IMR-90 (cell line): Measurements from ENCODE around the gene RRP15.

Experiments
- BHLHE40 ChIP-seq: fragments of 150-350 bp; IDR thresholded peaks from 2 replicates; pipeline ENCODE4 v1.6.1; 2016; ENCODE audit warnings: mild to moderate bottlenecking, low read depth, low read length
- CHD1 ChIP-seq: IDR thresholded peaks from 2 replicates; pipeline ENCODE4 v1.6.1; 2012; ENCODE audit warnings: low read depth, low read length, improper control_type of control experiment
- FOS ChIP-seq: fragments of 150-350 bp; IDR thresholded peaks from 2 replicates; pipeline ENCODE4 v1.6.1; 2016; ENCODE audit warnings: low read depth, low read length
- MAFK ChIP-seq: IDR thresholded peaks from 2 replicates; pipeline ENCODE4 v1.6.1; 2012; ENCODE audit warnings: low read depth, low read length, improper control_type of control experiment
- MAZ ChIP-seq: IDR thresholded peaks from 2 replicates; pipeline ENCODE4 v1.6.1; 2012; ENCODE audit warnings: low read depth, mild to moderate bottlenecking, low read length, improper control_type of control experiment, moderate library complexity, borderline replicate concordance
- MXI1 ChIP-seq: IDR thresholded peaks from 2 replicates; pipeline ENCODE4 v1.6.1; 2012; ENCODE audit warnings: low read depth, mild to moderate bottlenecking, low read length, moderate library complexity, borderline replicate concordance
- POLR2A ChIP-seq: IDR thresholded peaks from 2 replicates; pipeline ENCODE4 v1.6.1; 2012; ENCODE audit warnings: mild to moderate bottlenecking, low read depth, low read length
- RAD21 ChIP-seq: IDR thresholded peaks from 2 replicates; pipeline ENCODE4 v1.6.1; 2012; ENCODE audit warnings: low read length, improper control_type of control experiment
- RFX5 ChIP-seq: IDR thresholded peaks from 2 replicates; pipeline ENCODE4 v1.8.0; 2012; ENCODE audit warnings: low read depth, mild to moderate bottlenecking, low read length, moderate library complexity
- SMC3 ChIP-seq: fragments of 150-350 bp; IDR thresholded peaks from 2 replicates; pipeline ENCODE4 v1.6.1; 2016; ENCODE audit warnings: low read depth, mild to moderate bottlenecking, antibody characterized with exemption, low read length, moderate library complexity
- TF ChIP-seq, protein P1 (sequence below): conservative IDR thresholded peaks from 2 replicates; pipeline ENCODE4 v1.5.1; 2012; ENCODE audit warnings: mild to moderate bottlenecking, low read depth, low read length, improper control_type of control experiment
- TF ChIP-seq, protein P2 (sequence below): fragments of 150-350 bp; IDR thresholded peaks from 2 replicates; pipeline ENCODE4 v1.6.1; 2017; ENCODE audit warnings: mild to moderate bottlenecking, antibody characterized with exemption, low read length, low read depth
- TF ChIP-seq, protein P3 (sequence below): fragments of 150-350 bp; IDR thresholded peaks from 2 replicates; pipeline ENCODE4 v1.6.1; 2016; ENCODE audit warnings: low read depth, mild to moderate bottlenecking, low read length, moderate library complexity, borderline replicate concordance

DNA sequence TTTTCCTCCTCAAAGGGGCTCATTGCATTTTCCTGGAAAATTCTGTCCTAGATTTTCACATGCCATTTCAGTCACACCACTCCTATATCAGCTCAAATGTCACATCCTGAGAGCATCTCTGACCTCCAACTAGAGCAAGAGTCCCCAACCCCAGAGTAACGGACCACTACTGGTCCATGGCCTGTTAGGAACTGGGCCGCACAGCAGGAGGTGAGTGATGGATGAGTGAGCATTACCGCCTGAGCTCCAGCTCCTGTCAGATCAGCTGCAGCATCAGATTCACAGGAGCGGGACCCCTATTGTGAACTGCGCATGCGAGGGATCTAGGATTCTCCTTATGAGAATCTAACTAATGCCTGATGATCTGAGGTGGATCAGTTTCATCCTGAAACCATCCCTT is 12.7 kb upstream of the RRP15 start:
- TF ChIP-seq POLR2A (no peak), RFX5 (no peak), BHLHE40 (no peak), RAD21 (no peak), MAFK (no peak), SMC3 (no peak), FOS (no peak), MXI1 (no peak), MAZ (no peak), CHD1 (no peak)
- TF ChIP-seq, protein P1, sequence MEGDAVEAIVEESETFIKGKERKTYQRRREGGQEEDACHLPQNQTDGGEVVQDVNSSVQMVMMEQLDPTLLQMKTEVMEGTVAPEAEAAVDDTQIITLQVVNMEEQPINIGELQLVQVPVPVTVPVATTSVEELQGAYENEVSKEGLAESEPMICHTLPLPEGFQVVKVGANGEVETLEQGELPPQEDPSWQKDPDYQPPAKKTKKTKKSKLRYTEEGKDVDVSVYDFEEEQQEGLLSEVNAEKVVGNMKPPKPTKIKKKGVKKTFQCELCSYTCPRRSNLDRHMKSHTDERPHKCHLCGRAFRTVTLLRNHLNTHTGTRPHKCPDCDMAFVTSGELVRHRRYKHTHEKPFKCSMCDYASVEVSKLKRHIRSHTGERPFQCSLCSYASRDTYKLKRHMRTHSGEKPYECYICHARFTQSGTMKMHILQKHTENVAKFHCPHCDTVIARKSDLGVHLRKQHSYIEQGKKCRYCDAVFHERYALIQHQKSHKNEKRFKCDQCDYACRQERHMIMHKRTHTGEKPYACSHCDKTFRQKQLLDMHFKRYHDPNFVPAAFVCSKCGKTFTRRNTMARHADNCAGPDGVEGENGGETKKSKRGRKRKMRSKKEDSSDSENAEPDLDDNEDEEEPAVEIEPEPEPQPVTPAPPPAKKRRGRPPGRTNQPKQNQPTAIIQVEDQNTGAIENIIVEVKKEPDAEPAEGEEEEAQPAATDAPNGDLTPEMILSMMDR, result no peak
- TF ChIP-seq, protein P2, sequence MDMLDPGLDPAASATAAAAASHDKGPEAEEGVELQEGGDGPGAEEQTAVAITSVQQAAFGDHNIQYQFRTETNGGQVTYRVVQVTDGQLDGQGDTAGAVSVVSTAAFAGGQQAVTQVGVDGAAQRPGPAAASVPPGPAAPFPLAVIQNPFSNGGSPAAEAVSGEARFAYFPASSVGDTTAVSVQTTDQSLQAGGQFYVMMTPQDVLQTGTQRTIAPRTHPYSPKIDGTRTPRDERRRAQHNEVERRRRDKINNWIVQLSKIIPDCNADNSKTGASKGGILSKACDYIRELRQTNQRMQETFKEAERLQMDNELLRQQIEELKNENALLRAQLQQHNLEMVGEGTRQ, result no peak
- TF ChIP-seq, protein P3, sequence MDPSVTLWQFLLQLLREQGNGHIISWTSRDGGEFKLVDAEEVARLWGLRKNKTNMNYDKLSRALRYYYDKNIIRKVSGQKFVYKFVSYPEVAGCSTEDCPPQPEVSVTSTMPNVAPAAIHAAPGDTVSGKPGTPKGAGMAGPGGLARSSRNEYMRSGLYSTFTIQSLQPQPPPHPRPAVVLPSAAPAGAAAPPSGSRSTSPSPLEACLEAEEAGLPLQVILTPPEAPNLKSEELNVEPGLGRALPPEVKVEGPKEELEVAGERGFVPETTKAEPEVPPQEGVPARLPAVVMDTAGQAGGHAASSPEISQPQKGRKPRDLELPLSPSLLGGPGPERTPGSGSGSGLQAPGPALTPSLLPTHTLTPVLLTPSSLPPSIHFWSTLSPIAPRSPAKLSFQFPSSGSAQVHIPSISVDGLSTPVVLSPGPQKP, result no peak
